ENCODE results near the gene DOC2A.

Gene DOC2A

GRCh38 chr16:29989111-29989858 is 21.5 kb downstream of the DOC2A start:
- DNase-seq (ENCODE audit: low read depth in 3 of 3) = no peak

- DNase-seq (ENCODE audit: low read depth in 3 of 3) = no peak
Observed at GRCh38 chr16:29988346-29989075, 22.3 kb downstream of the DOC2A start.

GRCh38 chr16:29987371-29988085 is 23.3 kb downstream of the DOC2A start:
- DNase-seq (ENCODE audit: low read depth in 3 of 3) = no peak

- DNase-seq (ENCODE audit: low read depth in 3 of 3) = no peak
Observed at GRCh38 chr16:29986931-29987330, 23.9 kb downstream of the DOC2A start.

- DNase-seq (ENCODE audit: low read depth in 3 of 3) = no peak
Observed at GRCh38 chr16:29986231-29986630, 24.6 kb downstream of the DOC2A start.

DNA sequence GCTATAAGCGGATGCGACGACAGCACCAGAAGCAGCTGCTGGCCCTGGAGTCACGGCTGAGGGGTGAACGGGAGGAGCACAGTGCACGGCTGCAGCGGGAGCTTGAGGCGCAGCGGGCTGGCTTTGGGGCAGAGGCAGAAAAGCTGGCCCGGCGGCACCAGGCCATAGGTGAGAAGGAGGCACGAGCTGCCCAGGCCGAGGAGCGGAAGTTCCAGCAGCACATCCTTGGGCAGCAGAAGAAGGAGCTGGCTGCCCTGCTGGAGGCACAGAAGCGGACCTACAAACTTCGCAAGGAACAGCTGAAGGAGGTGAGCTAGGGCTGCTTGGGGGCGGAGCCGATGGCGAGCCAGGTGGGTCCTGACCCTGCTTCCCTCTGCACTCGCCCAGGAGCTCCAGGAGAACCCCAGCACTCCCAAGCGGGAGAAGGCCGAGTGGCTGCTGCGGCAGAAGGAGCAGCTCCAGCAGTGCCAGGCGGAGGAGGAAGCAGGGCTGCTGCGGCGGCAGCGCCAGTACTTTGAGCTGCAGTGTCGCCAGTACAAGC is 25.5 kb downstream of the DOC2A start:
- DNase-seq (ENCODE audit: low read depth in 3 of 3) = no peak

GRCh38 chr16:29984764-29985147 is 26.1 kb downstream of the DOC2A start:
- no peak for DNase-seq (ENCODE audit: low read depth in 3 of 3)

- DNase-seq (ENCODE audit: low read depth in 3 of 3) = no peak
Observed at GRCh38 chr16:29984137-29984763, 26.6 kb downstream of the DOC2A start.

DNA sequence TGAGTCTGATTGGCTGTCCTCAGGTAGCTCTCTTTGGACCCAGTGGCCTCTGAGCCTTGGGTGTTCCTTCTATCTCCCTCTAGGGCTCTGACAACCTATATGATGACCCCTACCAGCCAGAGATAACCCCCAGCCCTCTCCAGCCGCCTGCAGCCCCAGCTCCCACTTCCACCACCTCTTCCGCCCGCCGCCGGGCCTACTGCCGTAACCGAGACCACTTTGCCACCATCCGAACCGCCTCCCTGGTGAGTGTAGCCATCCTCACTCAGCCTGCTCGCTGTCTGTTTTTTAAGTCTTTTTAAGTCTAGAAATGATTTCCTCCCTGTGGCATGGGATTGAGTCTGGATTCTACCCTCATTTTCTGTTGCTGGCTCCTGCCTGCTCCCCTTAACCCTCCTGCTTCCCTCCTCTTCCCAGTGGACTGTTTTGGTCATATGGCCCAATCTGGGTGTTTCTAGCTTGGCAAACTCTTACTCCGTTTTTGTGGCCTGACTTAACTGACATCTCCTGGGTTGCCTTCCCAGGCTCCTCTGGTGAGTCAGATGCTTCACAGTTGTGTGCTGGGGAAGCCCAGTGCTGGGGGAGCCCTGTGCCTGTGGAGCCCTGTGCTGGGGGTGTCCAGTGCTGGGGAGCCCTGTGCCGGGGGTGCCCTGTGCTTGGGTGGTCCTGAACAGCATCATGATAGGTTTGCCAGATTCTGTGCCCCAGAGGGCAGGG is 27.2 kb downstream of the DOC2A start:
- no peak for DNase-seq (ENCODE audit: low read depth in 3 of 3)

- DNase-seq (ENCODE audit: low read depth in 3 of 3) = no peak
Observed at GRCh38 chr16:29982560-29983419, 28.0 kb downstream of the DOC2A start.

GRCh38 chr16:29978564-29979270 is 32.1 kb downstream of the DOC2A start:
- no peak for DNase-seq (ENCODE audit: low read depth in 3 of 3)

- no peak for DNase-seq (ENCODE audit: low read depth in 3 of 3)
Observed at GRCh38 chr16:29978081-29978480, 32.7 kb downstream of the DOC2A start.

- no peak for DNase-seq (ENCODE audit: low read depth in 3 of 3)
Observed at GRCh38 chr16:29977063-29977825, 33.6 kb downstream of the DOC2A start.

DNA sequence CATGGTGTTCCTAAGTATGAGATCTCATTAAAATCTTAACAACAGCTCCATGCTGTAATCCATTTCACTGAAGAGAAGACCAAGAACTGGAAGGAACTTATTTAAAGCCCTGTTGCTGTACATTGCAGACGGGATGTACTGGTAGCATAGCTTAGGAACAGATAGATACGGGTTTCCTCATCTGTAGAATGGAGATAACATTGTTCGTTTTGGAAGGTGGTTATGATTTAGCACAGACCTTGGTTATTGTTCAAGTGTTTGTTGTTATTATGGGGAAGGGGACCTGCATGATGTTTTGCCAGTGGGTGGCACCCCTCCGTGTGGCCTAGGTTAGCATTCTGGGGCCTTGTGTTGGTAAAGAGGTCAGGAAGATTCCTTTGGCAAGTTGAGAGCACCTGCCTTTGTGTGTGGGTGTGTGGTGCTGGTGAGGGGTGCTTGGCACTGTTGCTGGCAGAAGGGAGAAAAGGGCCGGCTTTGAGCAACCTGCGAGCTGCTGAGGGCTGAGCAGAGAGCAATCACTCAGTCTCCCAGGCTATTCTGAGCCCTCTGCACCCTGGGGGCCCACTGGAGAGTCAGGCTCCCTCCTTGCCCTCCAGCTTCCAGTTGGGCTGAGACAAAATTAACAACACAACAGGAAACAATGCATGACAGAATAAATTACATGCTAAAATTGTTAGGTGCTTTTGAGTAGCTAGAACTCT is 34.9 kb downstream of the DOC2A start:
- no peak for DNase-seq (ENCODE audit: low read depth in 3 of 3)

DNA sequence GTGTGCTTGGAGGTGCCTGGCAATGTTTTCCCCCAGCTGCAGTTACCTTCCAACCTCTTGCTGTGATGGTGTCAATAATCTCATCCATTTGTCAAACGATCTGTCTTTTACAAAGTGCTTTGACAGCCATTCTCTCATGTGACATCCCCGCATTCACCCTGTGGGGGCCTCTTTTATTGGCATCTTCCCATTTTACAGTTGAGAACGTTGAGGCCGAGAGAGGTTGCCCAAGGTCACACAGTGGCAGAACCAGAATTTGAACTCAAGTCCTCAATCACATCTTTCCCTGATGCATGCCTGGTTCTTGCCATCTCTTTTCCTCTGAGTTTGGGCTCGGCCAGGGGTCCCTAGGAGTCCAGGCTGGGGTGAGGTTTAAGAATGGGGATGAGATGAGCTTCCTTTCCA is 35.7 kb downstream of the DOC2A start:
- DNase-seq (ENCODE audit: low read depth in 3 of 3) = no peak

DNA sequence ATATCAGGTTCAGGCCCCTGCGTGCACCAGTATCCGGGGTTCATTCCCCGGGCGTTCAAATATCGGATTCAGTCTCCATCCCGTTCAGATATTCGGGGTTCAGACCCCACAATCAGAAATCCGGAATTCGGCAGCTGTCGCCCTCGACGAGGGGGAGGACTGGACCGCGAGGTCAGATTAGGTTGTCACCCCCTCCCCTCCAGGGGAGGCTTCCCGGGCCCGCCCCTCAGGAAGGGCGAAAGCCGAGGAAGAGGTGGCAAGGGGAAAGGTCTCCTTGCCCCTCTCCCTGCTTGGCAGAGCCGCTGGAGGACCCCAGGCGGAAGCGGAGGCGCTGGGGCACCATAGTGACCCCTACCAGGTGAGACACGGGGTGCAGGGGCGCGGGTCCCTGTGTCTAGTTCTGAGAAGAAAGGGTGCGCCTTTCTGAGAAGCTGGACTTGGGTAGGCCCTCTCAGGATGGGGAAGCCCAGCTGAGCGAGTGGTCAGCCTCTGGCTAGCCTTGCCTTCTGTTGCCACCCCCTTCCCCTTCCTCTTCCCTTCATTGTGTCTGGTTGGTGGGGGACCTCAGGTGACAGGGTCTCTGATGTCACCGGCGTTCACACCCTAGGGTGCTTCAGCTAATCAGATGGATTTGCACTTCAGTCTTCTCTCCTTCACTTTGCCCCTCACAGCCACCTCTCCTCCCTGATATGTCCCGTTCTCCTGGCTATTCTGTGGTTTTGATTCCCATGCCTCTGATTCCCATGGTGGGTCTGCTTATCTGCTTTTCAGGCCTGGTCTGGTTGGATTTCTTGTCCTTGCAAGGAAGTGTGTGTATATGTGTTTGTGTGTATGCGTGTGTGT is 36.3 kb downstream of the DOC2A start:
- DNase-seq (ENCODE audit: low read depth in 3 of 3) = no peak
